A673 (cell line): ENCODE data around the gene TUBB. TPM values are rescaled to one million over a fixed set of nuclear protein-coding genes. Genes with fewer than 3 reads are reported as not detected.

Source experiments
- BruUV-seq: library from RNA; stranded (reverse); fragments of 400-500 nt; replicated peaks from 2 replicates; lab custom pipeline; 2021; lab: Mats Ljungman, UMichigan
- CTCF ChIA-PET: fragments of 300-600 bp; sonication (Branson Sonifier 250); formaldehyde crosslinking; loops from one replicate; lab custom pipeline; 2022; ENCODE audit warnings: antibody characterized with exemption; lab: Charles Lee
- POLR2A ChIA-PET: fragments of 300-600 bp; sonication (Branson Sonifier 250); formaldehyde crosslinking; loops from one replicate; lab custom pipeline; 2022; ENCODE audit warnings: antibody characterized with exemption; ENCODE audit not compliant: low non-redundant PET; lab: Charles Lee
- DNase-seq: peaks from one replicate; pipeline ENCODE4 v3.0.0-alpha.2; 2015; ENCODE audit warnings: low spot score
- H3K27ac ChIP-seq: fragments of 200-600 bp; sonication (generic); 2 replicates; pipeline ENCODE4 v1.5.1; 2016; ENCODE audit warnings: mixed run types, low read depth, mild to moderate bottlenecking, mixed read lengths, antibody characterized with exemption, low read length; ENCODE audit not compliant: poor library complexity, severe bottlenecking
- H3K27me3 ChIP-seq: fragments of 200-600 bp; sonication (generic); replicated peaks from 2 replicates; pipeline ENCODE4 v1.6.1; 2017; ENCODE audit warnings: mixed run types, low read depth, mild to moderate bottlenecking, mixed read lengths, antibody characterized with exemption, low read length; ENCODE audit not compliant: insufficient read depth, poor library complexity
- H3K36me3 ChIP-seq: fragments of 200-600 bp; sonication (generic); 2 replicates; pipeline ENCODE4 v1.6.1; 2016; ENCODE audit warnings: mixed run types, mild to moderate bottlenecking, mixed read lengths, antibody characterized with exemption, low read length; ENCODE audit not compliant: insufficient read depth, poor library complexity, severe bottlenecking
- H3K4me1 ChIP-seq: fragments of 200-600 bp; sonication (generic); 2 replicates; pipeline ENCODE4 v1.6.1; 2017; ENCODE audit warnings: mixed run types, mild to moderate bottlenecking, mixed read lengths, antibody characterized with exemption, low read length; ENCODE audit not compliant: insufficient read depth, poor library complexity, severe bottlenecking
- H3K4me3 ChIP-seq: fragments of 200-600 bp; sonication (generic); 2 replicates; pipeline ENCODE4 v1.5.1; 2016; ENCODE audit warnings: low read depth, mixed run types, mild to moderate bottlenecking, mixed read lengths, low read length; ENCODE audit not compliant: poor library complexity, severe bottlenecking
- H3K9me3 ChIP-seq: fragments of 200-600 bp; sonication (generic); 2 replicates; pipeline ENCODE4 v1.6.1; 2016; ENCODE audit warnings: mixed run types, low read depth, mild to moderate bottlenecking, mixed read lengths, antibody characterized with exemption, low read length; ENCODE audit not compliant: poor library complexity, severe bottlenecking
- EZH2 ChIP-seq: fragments of 200-600 bp; sonication (generic); IDR thresholded peaks from 2 replicates; pipeline ENCODE4 v1.6.1; 2017; ENCODE audit warnings: borderline replicate concordance, low read depth, mild to moderate bottlenecking, mixed read lengths, antibody characterized with exemption, low read length; ENCODE audit not compliant: poor library complexity, severe bottlenecking
- intact Hi-C: fragments of 100-400 bp; cut with micrococcal nuclease; formaldehyde crosslinking; loops from one replicate; pipeline ENCODE4 v1.10.0; 2022; ENCODE audit not compliant: unreplicated experiment
- total RNA-seq: library from RNA; stranded (reverse); gene quantifications from 2 replicates; pipeline ENCODE4 v1.2.3, GENCODE V29; 2021
- TF ChIP-seq, protein P1 (sequence below): fragments of 300-800, 200-600 bp; sonication (generic); conservative IDR thresholded peaks from 2 replicates; pipeline ENCODE4 v1.5.1; 2017; ENCODE audit warnings: low read depth, mild to moderate bottlenecking, antibody characterized with exemption, low read length, moderate library complexity, mixed read lengths

Gene TUBB
- total RNA-seq, 1 experiment from 2014 or later, result 1,936 TPM

DNA sequence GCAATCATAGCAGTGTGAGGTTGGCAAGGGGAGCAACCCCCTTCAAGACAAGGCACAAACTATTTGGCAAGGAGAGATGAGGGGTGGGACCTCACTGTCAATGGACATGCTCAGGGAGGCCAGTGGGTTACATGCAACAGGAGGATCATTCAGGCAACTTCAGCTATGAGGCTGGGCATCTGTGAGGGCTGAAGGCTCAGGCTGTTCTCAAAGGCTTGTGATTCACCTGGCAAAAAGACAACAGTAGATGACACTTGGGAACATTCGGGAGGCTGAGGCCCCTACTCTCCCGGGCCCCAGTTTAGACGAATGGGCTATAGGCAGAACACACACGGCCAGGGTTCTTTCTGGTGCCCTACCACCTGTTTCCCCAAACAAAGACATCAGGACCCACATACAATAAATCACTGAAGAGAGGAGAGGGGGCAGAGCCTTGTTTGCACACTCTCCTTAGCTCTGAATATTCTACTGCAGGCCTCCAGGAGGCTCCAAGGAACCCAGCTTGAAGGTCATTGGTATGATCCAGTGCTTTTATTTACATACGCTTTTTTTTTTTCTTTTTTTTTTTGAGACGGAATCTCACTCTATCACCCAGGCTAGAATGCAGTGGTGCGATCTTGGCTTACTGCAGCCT lies 7.9 kb downstream of the TUBB start:
- no peak for TF ChIP-seq EZH2
- TF ChIP-seq, protein P1, sequence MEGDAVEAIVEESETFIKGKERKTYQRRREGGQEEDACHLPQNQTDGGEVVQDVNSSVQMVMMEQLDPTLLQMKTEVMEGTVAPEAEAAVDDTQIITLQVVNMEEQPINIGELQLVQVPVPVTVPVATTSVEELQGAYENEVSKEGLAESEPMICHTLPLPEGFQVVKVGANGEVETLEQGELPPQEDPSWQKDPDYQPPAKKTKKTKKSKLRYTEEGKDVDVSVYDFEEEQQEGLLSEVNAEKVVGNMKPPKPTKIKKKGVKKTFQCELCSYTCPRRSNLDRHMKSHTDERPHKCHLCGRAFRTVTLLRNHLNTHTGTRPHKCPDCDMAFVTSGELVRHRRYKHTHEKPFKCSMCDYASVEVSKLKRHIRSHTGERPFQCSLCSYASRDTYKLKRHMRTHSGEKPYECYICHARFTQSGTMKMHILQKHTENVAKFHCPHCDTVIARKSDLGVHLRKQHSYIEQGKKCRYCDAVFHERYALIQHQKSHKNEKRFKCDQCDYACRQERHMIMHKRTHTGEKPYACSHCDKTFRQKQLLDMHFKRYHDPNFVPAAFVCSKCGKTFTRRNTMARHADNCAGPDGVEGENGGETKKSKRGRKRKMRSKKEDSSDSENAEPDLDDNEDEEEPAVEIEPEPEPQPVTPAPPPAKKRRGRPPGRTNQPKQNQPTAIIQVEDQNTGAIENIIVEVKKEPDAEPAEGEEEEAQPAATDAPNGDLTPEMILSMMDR, result peak; percentile 21; the same call in 1 of the 2 replicates
- POLR2A ChIA-PET, result interaction anchor here (0.7 kb wide), 1 partner anchor 155 kb away, joined by 3 read pairs; no protein-coding TSS in a partner anchor
- intact Hi-C loops, result loop anchor here (5.0 kb wide), 2 partner anchors 149 to 359 kb away; no protein-coding TSS in a partner anchor
- no peak overlapping the region for H3K4me3 ChIP-seq
- BruUV-seq, result no TSS peak
- no peaks in the 10 kb centered on the region for H3K9me3 ChIP-seq
- peaks cover 52% of the 10 kb centered on the region for H3K36me3 ChIP-seq
- peak; percentile 53 for DNase-seq
- H3K4me1 ChIP-seq, result peaks cover 22% of the 10 kb centered on the region
- no peaks in the 10 kb centered on the region for H3K27me3 ChIP-seq
- H3K27ac ChIP-seq, result no peak overlapping the region
- CTCF ChIA-PET, result interaction anchor here (0.6 to 1.2 kb wide), 6 partner anchors 16 to 359 kb away, joined by 3 to 10 read pairs (median 4); partner anchors contain the start of gene IER3

DNA sequence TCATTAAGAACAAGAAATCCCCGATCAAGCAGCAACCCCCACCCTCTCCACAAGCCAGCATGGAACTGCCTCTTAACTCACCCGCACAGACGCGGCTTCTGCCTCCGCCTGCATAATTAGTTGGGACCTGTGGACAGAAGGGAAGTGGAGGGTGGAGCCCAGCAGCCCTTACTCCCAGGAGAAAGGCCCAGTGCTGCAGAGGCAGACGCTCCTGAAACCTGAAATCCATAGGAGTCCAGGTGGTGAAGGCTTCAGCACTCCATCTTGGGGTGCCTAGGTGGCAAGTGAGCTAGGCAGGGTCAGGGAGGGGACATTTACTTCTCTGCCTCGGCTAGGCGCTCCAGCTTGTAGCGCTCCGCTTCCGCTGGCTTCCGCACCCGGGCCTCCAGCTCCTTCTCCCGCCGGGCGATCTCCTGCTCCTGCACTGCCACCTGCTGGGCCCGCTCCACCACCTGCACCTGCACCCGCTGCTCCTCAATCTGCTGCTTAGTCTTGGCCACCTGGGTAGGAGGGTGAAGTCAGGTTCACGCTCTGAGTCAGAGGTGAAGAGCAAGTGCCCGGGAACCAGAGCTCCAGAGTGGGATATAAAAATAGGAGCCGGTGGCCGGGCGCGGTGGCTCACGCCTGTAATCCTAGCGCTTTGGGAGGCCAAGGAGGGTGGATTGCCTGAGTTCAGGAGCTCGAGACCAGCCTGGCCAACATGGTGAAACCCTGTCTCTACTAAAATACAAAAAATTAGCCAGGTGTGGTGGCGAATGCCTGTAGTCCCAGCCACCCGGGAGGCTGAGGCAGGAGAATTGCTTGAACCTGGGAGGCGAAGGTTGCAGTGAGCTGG lies 10.7 kb downstream of the TUBB start:
- ChIA-PET POLR2A (interaction anchor here (0.6 kb wide), 2 partner anchors 58 to 1455 kb away, joined by 3 to 8 read pairs; no protein-coding TSS in a partner anchor), CTCF (interaction anchor here (0.6 to 2.7 kb wide), 8 partner anchors 48 to 357 kb away, joined by 3 to 30 read pairs (median 4); no protein-coding TSS in a partner anchor)
- TF ChIP-seq, protein P1, result peak; percentile 62
- no peak for TF ChIP-seq EZH2
- H3K4me3 ChIP-seq, result no peak overlapping the region
- BruUV-seq, result no TSS peak
- peaks cover 40% of the 10 kb centered on the region for H3K36me3 ChIP-seq
- H3K27me3 ChIP-seq, result no peaks in the 10 kb centered on the region
- DNase-seq, result peak; percentile 69
- intact Hi-C loops, result no loop called here
- no peak overlapping the region for H3K27ac ChIP-seq
- no peaks in the 10 kb centered on the region for H3K9me3 ChIP-seq
- H3K4me1 ChIP-seq, result peaks cover 5% of the 10 kb centered on the region

DNA sequence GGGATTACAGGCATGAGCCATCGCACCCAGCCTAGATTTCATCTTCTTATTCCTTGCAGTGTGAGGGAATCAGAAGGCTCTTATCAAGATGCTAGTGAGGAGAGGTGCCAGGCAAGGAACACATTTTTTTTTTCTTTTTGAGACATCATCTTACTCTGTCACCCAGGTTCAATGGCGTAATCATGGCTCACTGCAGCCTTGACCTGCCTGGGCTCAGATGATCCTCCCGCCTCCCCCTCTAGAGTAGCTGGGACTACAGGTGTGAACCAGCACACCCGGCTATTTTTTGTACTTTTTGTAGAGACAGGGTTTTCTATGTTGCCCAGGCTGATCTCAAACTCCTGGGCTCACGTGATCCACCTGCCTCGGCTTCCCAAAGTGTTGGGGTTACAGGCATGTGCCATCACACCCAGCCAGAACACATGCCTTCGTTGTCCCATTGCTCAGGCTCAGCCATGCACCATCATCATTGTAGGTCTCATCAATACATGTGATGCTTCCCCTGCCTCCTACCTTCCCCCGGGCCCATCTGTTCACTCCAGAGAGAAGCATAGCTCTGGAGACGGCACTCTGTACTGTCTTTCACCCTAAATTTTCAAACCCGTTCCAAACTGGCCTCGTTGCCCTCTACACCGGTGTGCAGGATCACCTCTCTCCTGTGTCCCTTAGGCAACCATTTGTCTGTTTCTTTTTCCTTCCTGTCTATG lies 12.2 kb downstream of the TUBB start:
- intact Hi-C loops, result no loop called here
- Histone ChIP-seq H3K36me3 (peaks cover 48% of the 10 kb centered on the region), H3K9me3 (no peaks in the 10 kb centered on the region), H3K27ac (no peak overlapping the region), H3K4me3 (no peak overlapping the region), H3K4me1 (peaks cover 5% of the 10 kb centered on the region), H3K27me3 (no peaks in the 10 kb centered on the region)
- ChIA-PET CTCF (interaction anchor here (1.8 to 2.7 kb wide), 2 partner anchors 51 to 53 kb away, joined by 5 to 30 read pairs; no protein-coding TSS in a partner anchor), POLR2A (no interaction called here)
- TF ChIP-seq EZH2, result no peak
- TF ChIP-seq, protein P1, result no peak
- BruUV-seq, result no TSS peak
- no peak for DNase-seq
